HG02759 (cell line): Measurements from ENCODE around the gene C11orf98.
"Not testable (repeated sequence)": the region's sequence is repeated elsewhere in the genome, so short reads cannot be mapped to it uniquely, and the experiment has no call there.

Source experiments
- ATAC-seq: cut with Tn5 transposase; IDR thresholded peaks from one replicate; pipeline ENCODE4 v1.9.1; 2021; ENCODE audit warnings: mild to moderate bottlenecking, moderate library complexity; ENCODE audit not compliant: unreplicated experiment

Gene C11orf98

GRCh38 chr11:62687508-62688396 lies 22.7 kb upstream of the C11orf98 start:
- no peak for ATAC-seq

- no peak for ATAC-seq
Measured at GRCh38 chr11:62682518-62682917, 17.5 kb upstream of the C11orf98 start.

DNA sequence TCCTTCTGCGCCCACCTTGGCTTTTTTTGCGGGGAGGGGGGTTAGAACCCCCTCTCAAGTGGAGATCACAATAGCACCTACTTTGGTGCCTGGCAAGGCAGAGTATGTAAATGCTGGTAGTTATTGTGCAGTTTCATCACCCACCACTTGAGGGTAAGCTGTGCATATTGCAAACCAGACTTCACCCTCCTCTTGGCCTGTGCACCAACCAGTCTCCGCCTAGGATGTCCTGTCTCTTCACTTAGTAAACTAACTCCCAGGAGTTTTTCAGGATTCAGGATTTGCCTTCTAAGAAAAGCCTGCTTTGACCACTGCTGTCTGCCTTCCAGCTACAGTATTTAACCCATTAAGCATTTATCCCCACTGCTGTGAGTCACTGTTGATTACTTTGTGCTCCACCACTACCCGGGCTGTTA lies 15.8 kb upstream of the C11orf98 start:
- no peak for ATAC-seq

- peak; percentile 81 for ATAC-seq
Measured at GRCh38 chr11:62678770-62679696, 14.0 kb upstream of the C11orf98 start, which contains the start of gene UBXN1. Gene UBXN1, minus strand, starts transcription at chr11:62679073. Its CDS starts 150 bp downstream, at chr11:62678923.

- no peak for ATAC-seq
Measured at GRCh38 chr11:62678433-62678769, 13.4 kb upstream of the C11orf98 start.

DNA sequence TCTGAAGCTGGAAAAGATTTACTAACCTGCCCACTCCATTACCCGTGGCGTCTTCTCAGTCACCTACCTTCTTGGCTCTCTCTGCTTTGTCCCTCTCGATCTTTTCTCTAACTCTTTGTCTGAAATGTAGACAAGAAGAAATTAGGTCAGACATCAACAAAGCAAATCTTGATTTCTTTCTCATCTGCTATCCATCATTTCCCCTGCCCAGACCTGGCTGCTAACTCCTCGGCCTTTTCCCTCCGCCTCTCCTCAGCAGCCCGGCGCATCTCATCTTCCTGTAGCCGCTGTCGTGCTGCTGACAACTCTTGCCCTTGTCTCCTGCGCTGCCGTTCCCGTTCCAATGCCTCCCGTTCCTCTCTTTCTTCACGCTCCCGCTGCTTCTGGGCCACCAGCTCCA lies 12.7 kb upstream of the C11orf98 start:
- ATAC-seq: no peak

DNA sequence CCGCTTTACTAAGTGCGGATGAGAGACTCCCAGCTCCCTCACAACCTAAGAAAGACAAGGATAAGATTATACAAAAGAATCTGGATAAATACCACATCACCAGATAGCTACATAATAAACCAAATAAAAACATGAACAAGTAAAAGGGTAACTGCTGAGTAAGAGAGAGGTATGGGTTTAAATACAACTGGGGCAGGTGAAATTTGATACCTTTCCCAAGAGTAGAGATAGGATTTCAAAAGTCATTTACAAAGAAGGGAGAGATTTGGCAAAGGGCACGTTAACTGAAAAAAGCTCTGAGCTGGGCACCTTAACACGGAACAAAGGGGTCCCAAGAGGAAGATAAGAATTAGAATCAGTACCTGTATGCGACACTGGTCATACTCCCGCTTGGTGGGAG lies 12.1 kb upstream of the C11orf98 start:
- no peak for ATAC-seq

DNA sequence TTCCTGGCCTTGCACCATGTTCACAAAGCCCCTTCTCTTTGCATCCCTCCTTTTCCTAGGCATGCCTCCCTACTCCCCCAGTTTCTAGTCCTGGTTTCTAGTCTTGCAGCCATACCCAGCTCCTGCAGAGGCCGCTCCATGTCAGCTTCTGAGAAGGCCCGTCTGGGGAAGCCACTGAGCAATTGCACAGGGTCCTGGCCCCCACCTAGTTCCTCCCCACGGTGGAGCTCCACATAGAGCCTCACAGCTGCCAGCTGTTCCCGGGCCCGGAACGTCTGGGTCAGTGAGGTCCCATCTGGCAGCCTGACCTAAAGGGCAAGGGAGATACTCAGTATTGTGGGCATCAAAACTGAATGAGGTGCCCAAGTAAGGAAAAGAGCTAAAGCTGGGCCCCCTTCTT lies 11.7 kb upstream of the C11orf98 start:
- ATAC-seq: no peak

DNA sequence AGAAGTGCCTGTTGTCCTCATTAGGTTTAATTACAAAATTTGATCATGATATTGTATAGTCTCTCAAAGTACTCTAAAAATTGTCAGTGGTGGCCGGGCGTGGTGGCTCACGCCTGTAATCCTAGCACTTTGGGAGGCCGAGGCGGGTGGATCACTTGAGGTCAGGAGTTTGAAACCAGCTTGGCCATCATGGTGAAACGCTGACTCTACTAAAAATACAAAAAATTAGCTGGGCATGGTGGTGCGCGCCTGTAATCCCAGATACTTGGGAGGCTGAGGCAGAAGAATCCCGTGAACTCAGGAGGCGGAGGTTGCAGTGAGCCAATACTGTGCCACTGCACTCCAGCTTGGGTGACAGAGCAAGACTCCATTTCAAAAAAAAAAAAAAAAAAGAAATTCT lies 10.4 kb upstream of the C11orf98 start:
- ATAC-seq: not testable (repeated sequence)

- ATAC-seq: no peak
Measured at GRCh38 chr11:62673196-62673525, 8.2 kb upstream of the C11orf98 start.

- peak; percentile 64 for ATAC-seq
Measured at GRCh38 chr11:62671608-62672389, 6.8 kb upstream of the C11orf98 start, which contains the start of the genes LBHD1 and UQCC3. Gene LBHD1, minus strand, starts transcription at chr11:62672267. Its CDS starts 2,236 bp downstream, at chr11:62670031. Gene UQCC3, plus strand, starts transcription at chr11:62671673. Its CDS starts 73 bp downstream, at chr11:62671746.

DNA sequence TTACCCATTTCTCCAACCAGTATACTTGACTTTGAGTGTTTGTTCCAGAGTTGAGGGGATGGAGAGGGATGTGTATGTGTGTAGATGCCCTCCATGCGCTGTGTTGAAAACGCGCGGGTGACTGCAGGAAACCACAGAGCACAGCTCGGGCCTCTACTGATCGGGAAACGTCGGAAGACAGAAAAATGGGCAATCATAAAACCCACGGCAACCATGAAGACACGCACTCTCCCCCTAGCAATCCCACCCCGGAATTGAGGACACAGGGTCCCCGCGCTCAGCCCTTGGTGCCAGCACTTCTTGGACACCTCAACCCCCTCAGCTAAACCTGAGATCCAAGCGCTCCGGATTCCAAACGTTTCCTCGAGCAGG lies 6.2 kb upstream of the C11orf98 start:
- ATAC-seq: no peak

DNA sequence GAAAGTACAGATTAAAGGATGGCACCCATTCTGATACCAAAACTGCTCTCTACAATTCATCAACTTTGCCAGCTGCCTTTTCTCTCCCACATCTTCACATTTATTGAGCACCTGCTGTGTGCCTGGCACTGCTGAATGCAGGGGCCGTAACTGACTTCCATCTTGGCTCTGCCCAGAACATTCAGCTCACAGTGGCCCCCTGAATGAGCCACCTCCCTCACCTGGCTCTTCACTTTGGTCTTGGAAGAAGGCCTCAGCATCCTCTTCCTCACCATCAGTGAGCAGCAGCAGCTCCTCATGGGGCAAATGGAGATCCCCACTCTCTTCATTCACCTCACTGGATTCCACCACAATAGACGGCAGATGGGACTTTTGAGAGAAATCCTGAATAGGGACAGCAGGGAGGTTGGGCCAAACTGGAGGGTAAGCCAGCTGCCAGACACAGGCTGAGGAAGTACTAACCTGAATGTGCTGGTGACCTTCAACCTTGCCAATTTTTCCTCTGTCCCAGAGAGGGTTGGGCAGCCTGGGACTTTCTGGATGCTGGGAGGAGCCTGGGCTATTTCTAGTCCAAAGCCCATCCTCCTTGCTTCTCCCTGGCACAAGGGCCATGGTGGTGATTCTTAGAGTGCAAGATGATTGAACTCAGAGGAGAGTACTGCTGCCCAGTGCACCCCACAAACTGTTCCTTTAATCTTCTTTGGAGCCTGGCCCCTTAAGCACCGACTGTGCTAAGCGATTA lies 4.6 kb upstream of the C11orf98 start:
- ATAC-seq: no peak

- ATAC-seq: no peak
Measured at GRCh38 chr11:62667460-62667859, 2.5 kb upstream of the C11orf98 start.

- no peak for ATAC-seq
Measured at GRCh38 chr11:62666259-62666926, 1.4 kb upstream of the C11orf98 start.

DNA sequence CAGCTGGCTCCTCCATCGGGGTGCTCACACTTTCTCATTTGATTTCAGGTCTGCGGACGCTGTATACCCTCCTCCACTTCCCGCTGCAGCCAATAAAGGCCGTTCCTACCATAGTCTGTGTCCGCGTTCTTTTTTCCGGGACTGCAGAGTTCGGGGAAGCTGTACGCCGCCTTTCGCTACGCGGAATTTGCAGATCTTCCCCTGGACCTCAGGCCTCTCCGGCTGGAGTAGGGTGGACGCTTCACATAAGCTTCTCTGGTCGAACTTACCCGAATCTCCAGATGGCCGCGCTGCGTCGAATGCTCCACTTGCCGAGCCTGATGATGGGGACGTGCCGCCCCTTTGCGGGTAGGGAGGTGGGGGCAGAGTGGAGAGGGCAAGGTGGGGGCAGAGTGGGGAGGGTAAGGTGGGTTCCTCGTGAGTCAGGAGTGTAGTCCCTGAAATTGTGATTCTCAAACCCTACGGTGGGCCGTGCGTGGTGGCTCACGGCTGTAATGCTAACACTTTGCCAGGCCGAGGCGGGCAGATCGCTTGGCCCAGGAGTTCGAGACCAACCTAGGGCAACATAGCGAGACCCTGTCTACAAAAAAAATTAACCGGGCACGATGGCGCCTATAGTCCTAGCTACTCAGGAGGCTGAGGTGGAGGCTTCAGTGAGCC lies 719 bp upstream of the C11orf98 start:
- peak; percentile 5 for ATAC-seq

- ATAC-seq: peak; percentile 17
Measured at GRCh38 chr11:62664405-62665074, 470 bp downstream of the C11orf98 start.

DNA sequence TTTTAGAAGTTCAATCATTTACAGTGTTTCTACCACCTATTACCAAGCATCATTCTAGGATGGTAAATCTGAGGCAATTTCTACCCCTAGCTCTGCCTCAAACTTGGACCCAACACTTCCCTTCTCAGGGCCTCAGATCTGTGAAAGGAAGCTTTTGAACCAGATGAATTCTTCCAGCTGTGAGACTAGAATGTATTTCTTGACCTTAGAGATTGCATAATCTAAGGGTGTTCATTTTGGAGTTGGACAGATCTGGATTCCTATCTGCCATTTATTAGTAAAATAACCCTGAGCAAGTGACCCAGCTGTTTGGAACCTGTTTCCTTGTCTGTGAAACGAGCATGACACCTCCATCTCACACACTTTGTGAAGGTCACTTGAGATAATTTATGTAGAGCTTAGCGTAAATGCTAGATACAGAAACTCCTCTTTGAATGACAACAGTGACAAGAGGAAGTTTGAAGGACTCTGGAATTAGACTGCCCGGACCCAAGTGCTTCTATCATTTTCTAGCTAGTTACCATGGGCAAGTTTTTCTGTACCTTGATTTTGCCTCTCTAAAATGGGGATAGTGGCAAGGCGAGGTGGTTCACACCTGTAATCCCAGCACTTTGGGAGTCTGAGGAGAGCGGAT lies 8.1 kb downstream of the C11orf98 start:
- no peak for ATAC-seq
